ENCODE measurements around the gene SLC22A1. TPM values are rescaled to one million over a fixed set of nuclear protein-coding genes. Genes with fewer than 3 reads are reported as not detected.

The SLC22A1 gene
- total RNA-seq, 1 donor from 2014 or later, result not detected

GRCh38 chr6:160129881-160130615, 8.4 kb downstream of the SLC22A1 start:
- no peaks in the 10 kb centered on the region for H3K9me3 ChIP-seq
- H3K4me3 ChIP-seq, result no peak overlapping the region
- H3K27me3 ChIP-seq, result no peaks in the 10 kb centered on the region
- no peak overlapping the region for H3K27ac ChIP-seq
- H3K36me3 ChIP-seq, result no peaks in the 10 kb centered on the region
- intact Hi-C loops (cut with DNase I), result loop anchor here (5.0 kb wide), 1 partner anchor 43 kb away; no protein-coding TSS in a partner anchor
- TF ChIP-seq CTCF (IDR thresholded peaks at IDR 0.05), result no peak
- DNase-seq (ENCODE audit: low spot score in 2 of 2), result peak in 1 of 2 donors; percentile 18
- peaks cover 2 to 7% of the 10 kb centered on the region in 2 donors for H3K4me1 ChIP-seq

- no peaks in the 10 kb centered on the region for H3K27me3 ChIP-seq
- peaks cover 2 to 7% of the 10 kb centered on the region in 2 donors for H3K4me1 ChIP-seq
- DNase-seq (ENCODE audit: low spot score in 2 of 2), result peak in 1 of 2 donors; percentile 45
- no peak overlapping the region for H3K27ac ChIP-seq
- H3K4me3 ChIP-seq, result no peak overlapping the region
- H3K36me3 ChIP-seq, result no peaks in the 10 kb centered on the region
- no peak for TF ChIP-seq CTCF (IDR thresholded peaks at IDR 0.05)
- intact Hi-C loops (cut with DNase I), result loop anchor here (5.0 kb wide), 1 partner anchor 44 kb away; no protein-coding TSS in a partner anchor
- no peaks in the 10 kb centered on the region for H3K9me3 ChIP-seq
These were observed 9.3 kb downstream of the SLC22A1 start for GRCh38 chr6:160130729-160131484.

GRCh38 chr6:160131636-160132296, 10.2 kb downstream of the SLC22A1 start:
- Histone ChIP-seq H3K36me3 (no peaks in the 10 kb centered on the region), H3K4me1 (peaks cover 2 to 7% of the 10 kb centered on the region in 2 donors), H3K27me3 (no peaks in the 10 kb centered on the region), H3K27ac (peak overlapping the region; percentile 48 to 66), H3K4me3 (no peak overlapping the region), H3K9me3 (no peaks in the 10 kb centered on the region)
- intact Hi-C loops (cut with DNase I), result loop anchor here (5.0 kb wide), 1 partner anchor 44 kb away; no protein-coding TSS in a partner anchor
- DNase-seq (ENCODE audit: low spot score in 2 of 2), result peak in 1 of 2 donors; percentile 53
- TF ChIP-seq CTCF (IDR thresholded peaks at IDR 0.05), result no peak

GRCh38 chr6:160132297-160132637, 10.7 kb downstream of the SLC22A1 start:
- H3K4me3 ChIP-seq, result no peak overlapping the region
- no peaks in the 10 kb centered on the region for H3K9me3 ChIP-seq
- intact Hi-C loops (cut with DNase I), result loop anchor here (5.0 kb wide), 1 partner anchor 45 kb away; no protein-coding TSS in a partner anchor
- H3K27me3 ChIP-seq, result no peaks in the 10 kb centered on the region
- H3K36me3 ChIP-seq, result no peaks in the 10 kb centered on the region
- H3K4me1 ChIP-seq, result peaks cover 2 to 7% of the 10 kb centered on the region in 2 donors
- TF ChIP-seq CTCF (IDR thresholded peaks at IDR 0.05), result no peak
- peak overlapping the region; percentile 48 to 66 for H3K27ac ChIP-seq
- DNase-seq (ENCODE audit: low spot score in 2 of 2), result peak in 1 of 2 donors; percentile 37

- Histone ChIP-seq H3K9me3 (no peaks in the 10 kb centered on the region), H3K27me3 (no peaks in the 10 kb centered on the region), H3K4me3 (no peak overlapping the region), H3K4me1 (peaks cover 2 to 7% of the 10 kb centered on the region in 2 donors), H3K36me3 (no peaks in the 10 kb centered on the region), H3K27ac (peak overlapping the region; percentile 57 to 66)
- intact Hi-C loops (cut with DNase I), result loop anchor here (5.0 kb wide), 1 partner anchor 46 kb away; no protein-coding TSS in a partner anchor
- TF ChIP-seq CTCF (IDR thresholded peaks at IDR 0.05), result no peak
- DNase-seq (ENCODE audit: low spot score in 2 of 2), result peak in 1 of 2 donors; percentile 52
These were observed 11.2 kb downstream of the SLC22A1 start for GRCh38 chr6:160132776-160133338.

All from ascending aorta (tissue), 2 donors.